SH-SY5Y (cell line): ENCODE data around the gene TCP11.

ENCODE experiments used
- GATA2 ChIP-seq: IDR thresholded peaks from 2 replicates; pipeline ENCODE4 v1.6.1; 2011; ENCODE audit warnings: mild to moderate bottlenecking, low read depth, low read length
- GATA3 ChIP-seq: IDR thresholded peaks from 2 replicates; pipeline ENCODE4 v1.6.1; 2011; ENCODE audit warnings: low read depth, mild to moderate bottlenecking, low read length, moderate library complexity

DNA sequence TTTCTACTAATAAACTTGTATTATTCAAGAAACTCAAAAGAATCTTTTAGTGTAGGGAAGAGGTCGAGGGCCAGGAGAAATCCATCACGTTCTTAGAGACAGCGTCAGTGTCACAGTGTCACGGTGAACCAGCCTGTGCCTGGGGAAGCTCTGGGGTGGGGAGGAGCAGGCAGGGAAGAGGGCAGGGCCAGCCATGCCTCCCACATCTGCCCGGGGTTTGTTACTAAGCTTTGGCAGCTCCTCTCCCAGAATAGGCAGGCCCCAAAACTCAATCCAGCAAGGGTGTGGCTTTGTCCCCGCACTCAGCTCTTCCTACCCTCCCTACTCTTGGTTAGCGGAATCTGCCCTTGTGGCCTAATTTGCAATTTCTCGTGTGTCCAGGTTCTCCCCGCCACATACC lies 72.9 kb downstream of the TCP11 start:
- TF ChIP-seq GATA3: no peak
- TF ChIP-seq GATA2: no peak
